CD14-positive monocyte (primary cell): ENCODE results near the gene ABCB10. TPM values are rescaled to one million over a fixed set of nuclear protein-coding genes. Genes with fewer than 3 reads are reported as not detected.
A peak's percentile ranks its signal among the peaks of the same experiment; 100 is the strongest.
"Not testable (repeated sequence)": the region's sequence is repeated elsewhere in the genome, so short reads cannot be mapped to it uniquely, and the experiment has no call there.

ENCODE experiments used
- DNase-seq, 3 donors: peaks; one replicate each; pipeline ENCODE4 v3.0.0-alpha.2; 2011 to 2022
- H2AFZ ChIP-seq: 2 replicates; pipeline ENCODE4 v1.6.0; 2012; ENCODE audit warnings: mild to moderate bottlenecking, low read depth, low read length, inconsistent platforms; ENCODE audit not compliant: insufficient read depth, poor library complexity, severe bottlenecking
- H3K27ac ChIP-seq, 2 donors: 1 replicate in 1 of 2; 2 replicates in 1 of 2; pipeline ENCODE4 v1.5.1; 2012 to 2013; ENCODE audit warnings: low read length in 2 of 2, control low read depth in 1 of 2, inconsistent platforms in 1 of 2, low read depth in 1 of 2, mild to moderate bottlenecking in 1 of 2
- H3K27me3 ChIP-seq, 2 donors: one replicate each; pipeline versions ENCODE4 v1.6.0 to v1.6.1; 2011 to 2013; ENCODE audit warnings: low read length in 2 of 2; ENCODE audit not compliant: control insufficient read depth in 2 of 2, insufficient read depth in 2 of 2
- H3K36me3 ChIP-seq, 2 donors: replicated peaks in 1 of 2; 1 replicate in 1 of 2; 2 replicates in 1 of 2; pipeline versions ENCODE4 v1.5.1 to v1.6.1; 2012 to 2013; ENCODE audit warnings: low read length in 2 of 2, control low read depth in 1 of 2, inconsistent platforms in 1 of 2, mild to moderate bottlenecking in 1 of 2; ENCODE audit not compliant: insufficient read depth in 2 of 2, control insufficient read depth in 1 of 2
- H3K4me1 ChIP-seq, 2 donors: 1 replicate in 1 of 2; 2 replicates in 1 of 2; pipeline versions ENCODE4 v1.5.1 to v1.6.1; 2012 to 2013; ENCODE audit warnings: low read length in 2 of 2, control low read depth in 1 of 2, inconsistent platforms in 1 of 2, mild to moderate bottlenecking in 1 of 2, moderate library complexity in 1 of 2; ENCODE audit not compliant: insufficient read depth in 2 of 2, control insufficient read depth in 1 of 2
- H3K4me2 ChIP-seq: replicated peaks from 2 replicates; pipeline ENCODE3; 2012; ENCODE audit warnings: low read length, moderate library complexity, mild to moderate bottlenecking; ENCODE audit not compliant: poor library complexity, severe bottlenecking; ENCODE audit errors: extremely low read depth
- H3K4me3 ChIP-seq, 3 experiments: fragments of 200-600 bp in 1 of 3; sonication (generic) in 1 of 3; replicated peaks in 1 of 3; 1 replicate in 2 of 3; 2 replicates in 1 of 3; pipeline ENCODE4 v1.5.1; 2011 to 2013; ENCODE audit warnings: low read length in 3 of 3, mild to moderate bottlenecking in 3 of 3, control low read depth in 2 of 3, low read depth in 2 of 3, inconsistent platforms in 1 of 3, moderate library complexity in 1 of 3
- H3K79me2 ChIP-seq: 2 replicates; pipeline ENCODE4 v1.6.0; 2012; ENCODE audit warnings: mild to moderate bottlenecking, control low read depth, inconsistent platforms, low read length, moderate library complexity; ENCODE audit not compliant: insufficient read depth
- H3K9ac ChIP-seq: 2 replicates; pipeline ENCODE4 v1.6.0; 2017; ENCODE audit warnings: low read length, mild to moderate bottlenecking; ENCODE audit not compliant: insufficient read depth, poor library complexity, severe bottlenecking
- H3K9me3 ChIP-seq, 2 donors: replicated peaks in 1 of 2; 1 replicate in 1 of 2; 2 replicates in 1 of 2; pipeline versions ENCODE4 v1.5.1 to v1.6.1; 2012 to 2013; ENCODE audit warnings: low read length in 2 of 2, control low read depth in 1 of 2; ENCODE audit not compliant: control insufficient read depth in 1 of 2, insufficient read depth in 1 of 2
- H4K20me1 ChIP-seq: 2 replicates; pipeline ENCODE4 v1.6.0; 2012; ENCODE audit warnings: mild to moderate bottlenecking, low read length, control low read depth, moderate library complexity; ENCODE audit not compliant: insufficient read depth
- H3K27ac Mint-ChIP-seq, 7 donors: one replicate each; pipeline ENCODE4 v1.8.0; 2020; ENCODE audit warnings: mild to moderate bottlenecking in 7 of 7, mixed read lengths in 7 of 7, moderate library complexity in 6 of 7, inconsistent platforms in 2 of 7
- H3K27me3 Mint-ChIP-seq, 3 donors: one replicate each; pipeline ENCODE4 v1.8.0; 2021 to 2022; ENCODE audit warnings: low read depth in 3 of 3, mild to moderate bottlenecking in 3 of 3, mixed read lengths in 3 of 3, moderate library complexity in 3 of 3, inconsistent platforms in 1 of 3
- H3K36me3 Mint-ChIP-seq, 2 donors: one replicate each; pipeline ENCODE4 v1.8.0; 2020; ENCODE audit warnings: mixed read lengths in 2 of 2, inconsistent platforms in 1 of 2, mild to moderate bottlenecking in 1 of 2
- H3K4me1 Mint-ChIP-seq: one replicate; pipeline ENCODE4 v1.8.0; 2020; ENCODE audit warnings: mild to moderate bottlenecking, mixed read lengths
- H3K4me3 Mint-ChIP-seq, 2 donors: one replicate each; pipeline ENCODE4 v1.8.0; 2020; ENCODE audit warnings: mild to moderate bottlenecking in 2 of 2, mixed read lengths in 2 of 2, moderate library complexity in 1 of 2
- H3K9me3 Mint-ChIP-seq, 7 donors: one replicate each; pipeline ENCODE4 v1.8.0; 2020 to 2022; ENCODE audit warnings: mixed read lengths in 7 of 7, mild to moderate bottlenecking in 6 of 7, moderate library complexity in 6 of 7, inconsistent platforms in 2 of 7
- WGBS: methylation state at CpG from one replicate; pipeline ENCODE4 v1.1.5; 2013; ENCODE audit warnings: missing lambda C conversion rate; ENCODE audit not compliant: insufficient coverage; 5-methylcytosine and 5-hydroxymethylcytosine counted together
- intact Hi-C, 2 donors: fragments of 100-400 bp; cut with micrococcal nuclease; formaldehyde crosslinking; loops; one replicate each; pipeline versions ENCODE4 v1.15.0 to v1.15.1; 2023
- polyA plus RNA-seq, 3 donors: library from polyadenylated mRNA; depleted of rRNA in 1 of 3; unstranded in 2 of 3; stranded (reverse) in 1 of 3; fragments of 300-500 nt in 2 of 3; fragments of >200 nt in 1 of 3; fragmentation: Illumina TruSeq in 2 of 3; gene quantifications; 1 replicate in 2 of 3; 2 replicates in 1 of 3; pipeline ENCODE4 v1.2.3, GENCODE V29; 2012 to 2021
- TF ChIP-seq, protein P1 (sequence below): fragments of 200-600 bp; IDR thresholded peaks from one replicate; pipeline ENCODE4 v1.8.0; 2022; ENCODE audit warnings: antibody characterized with exemption, mild to moderate bottlenecking

ABCB10 gene
- polyA plus RNA-seq, 3 donors = 5.4 to 12.9 (median 11.4) TPM

DNA sequence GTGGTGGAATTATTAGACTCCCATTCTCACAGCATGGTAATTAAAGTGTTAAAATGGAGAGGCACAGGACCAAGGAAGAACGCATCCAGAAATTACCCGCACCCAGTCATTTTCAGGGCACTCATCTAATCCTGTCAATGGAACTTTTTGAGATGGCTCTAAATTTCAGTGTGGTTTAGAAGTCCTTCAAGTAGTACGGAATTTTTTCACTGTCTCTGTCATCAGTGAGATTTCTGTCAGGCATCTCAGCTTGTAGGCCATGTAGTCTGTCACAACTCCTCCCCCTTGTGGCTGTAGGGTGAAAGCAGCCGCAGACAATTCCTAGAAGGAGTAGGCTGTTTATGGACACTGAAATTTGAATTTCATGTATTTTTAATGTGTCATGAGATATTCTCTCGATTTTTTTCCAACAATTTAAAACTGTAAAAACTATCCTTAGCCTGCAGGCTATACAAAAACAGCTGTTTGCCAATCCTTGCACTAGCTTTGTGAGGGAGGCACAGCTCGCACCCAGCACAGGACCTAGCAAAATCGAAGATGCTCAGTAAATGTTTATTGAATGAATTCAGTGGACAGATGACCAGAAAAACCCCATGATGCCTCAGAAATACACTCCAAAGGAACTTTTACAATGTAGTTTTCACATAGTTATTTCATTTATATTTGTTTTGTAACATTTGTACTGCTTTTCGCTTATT, 43.8 kb downstream of the ABCB10 start:
- no peak overlapping the region for H2AFZ ChIP-seq
- no peak overlapping the region for H3K9ac ChIP-seq
- Mint-ChIP-seq H3K4me1 (peaks cover 5% of the 10 kb centered on the region), H3K36me3 (peaks cover 17 to 27% of the 10 kb centered on the region in 2 donors), H3K4me3 (no peak overlapping the region), H3K9me3 (peaks cover 0 to 2% (median 0%) of the 10 kb centered on the region in 7 donors), H3K27me3 (peaks cover 0 to 3% (median 0%) of the 10 kb centered on the region in 3 donors), H3K27ac (peak overlapping the region in 1 of 7 donors; percentile 50)
- peaks cover 0 to 4% of the 10 kb centered on the region in 2 donors for H3K4me1 ChIP-seq
- TF ChIP-seq, protein P1, sequence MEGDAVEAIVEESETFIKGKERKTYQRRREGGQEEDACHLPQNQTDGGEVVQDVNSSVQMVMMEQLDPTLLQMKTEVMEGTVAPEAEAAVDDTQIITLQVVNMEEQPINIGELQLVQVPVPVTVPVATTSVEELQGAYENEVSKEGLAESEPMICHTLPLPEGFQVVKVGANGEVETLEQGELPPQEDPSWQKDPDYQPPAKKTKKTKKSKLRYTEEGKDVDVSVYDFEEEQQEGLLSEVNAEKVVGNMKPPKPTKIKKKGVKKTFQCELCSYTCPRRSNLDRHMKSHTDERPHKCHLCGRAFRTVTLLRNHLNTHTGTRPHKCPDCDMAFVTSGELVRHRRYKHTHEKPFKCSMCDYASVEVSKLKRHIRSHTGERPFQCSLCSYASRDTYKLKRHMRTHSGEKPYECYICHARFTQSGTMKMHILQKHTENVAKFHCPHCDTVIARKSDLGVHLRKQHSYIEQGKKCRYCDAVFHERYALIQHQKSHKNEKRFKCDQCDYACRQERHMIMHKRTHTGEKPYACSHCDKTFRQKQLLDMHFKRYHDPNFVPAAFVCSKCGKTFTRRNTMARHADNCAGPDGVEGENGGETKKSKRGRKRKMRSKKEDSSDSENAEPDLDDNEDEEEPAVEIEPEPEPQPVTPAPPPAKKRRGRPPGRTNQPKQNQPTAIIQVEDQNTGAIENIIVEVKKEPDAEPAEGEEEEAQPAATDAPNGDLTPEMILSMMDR = peak; percentile 79
- H3K27me3 ChIP-seq = no peaks in the 10 kb centered on the region
- intact Hi-C loops = loop anchor here (2.0 to 5.0 kb wide), 2 partner anchors 252 to 256 kb away; no protein-coding TSS in a partner anchor
- no peak overlapping the region for H3K4me3 ChIP-seq
- peaks cover 14 to 34% of the 10 kb centered on the region in 2 donors for H3K36me3 ChIP-seq
- peak; percentile 57 to 69 (median 64) for DNase-seq
- H3K79me2 ChIP-seq = no peaks in the 10 kb centered on the region
- H3K9me3 ChIP-seq = no peaks in the 10 kb centered on the region
- no peak overlapping the region for H3K27ac ChIP-seq
- H3K4me2 ChIP-seq = no peak overlapping the region
- WGBS = 0% methylated on average over 1 of the region's 8 CpGs
- H4K20me1 ChIP-seq = no peaks in the 10 kb centered on the region

DNA sequence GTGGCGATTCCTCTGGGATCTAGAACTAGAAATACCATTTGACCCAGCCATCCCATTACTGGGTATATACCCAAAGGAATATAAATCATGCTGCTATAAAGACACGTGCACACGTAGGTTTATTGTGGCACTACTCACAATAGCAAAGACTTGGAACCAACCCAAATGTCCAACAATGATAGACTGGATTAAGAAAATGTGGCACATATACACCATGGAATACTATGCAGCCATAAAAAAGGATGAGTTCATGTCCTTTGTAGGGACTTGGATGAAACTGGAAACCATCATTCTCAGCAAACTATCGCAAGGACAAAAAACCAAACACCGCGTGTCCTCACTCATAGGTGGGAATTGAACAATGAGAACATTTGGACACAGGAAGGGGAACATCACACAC, 46.9 kb downstream of the ABCB10 start:
- H3K27me3 ChIP-seq, H4K20me1 ChIP-seq, H3K4me3 ChIP-seq, H3K9me3 Mint-ChIP-seq, H3K36me3 ChIP-seq, DNase-seq, H3K36me3 Mint-ChIP-seq, H3K27ac Mint-ChIP-seq, H2AFZ ChIP-seq, H3K27ac ChIP-seq, H3K9me3 ChIP-seq, H3K27me3 Mint-ChIP-seq, H3K4me2 ChIP-seq, H3K4me3 Mint-ChIP-seq, H3K9ac ChIP-seq: not testable (repeated sequence)
- H3K4me1 Mint-ChIP-seq = peaks cover 24% of the 10 kb centered on the region
- intact Hi-C loops = loop anchor here in 1 of 2 donors (2.0 to 5.0 kb wide), 2 partner anchors 169 to 249 kb away; partner anchors contain the start of gene CCSAP
- Histone ChIP-seq H3K79me2 (peaks cover 15% of the 10 kb centered on the region), H3K4me1 (peaks cover 18 to 20% of the 10 kb centered on the region in 2 donors)
- no CpG with 5 or more reads among the region's 6 CpGs for WGBS

DNA sequence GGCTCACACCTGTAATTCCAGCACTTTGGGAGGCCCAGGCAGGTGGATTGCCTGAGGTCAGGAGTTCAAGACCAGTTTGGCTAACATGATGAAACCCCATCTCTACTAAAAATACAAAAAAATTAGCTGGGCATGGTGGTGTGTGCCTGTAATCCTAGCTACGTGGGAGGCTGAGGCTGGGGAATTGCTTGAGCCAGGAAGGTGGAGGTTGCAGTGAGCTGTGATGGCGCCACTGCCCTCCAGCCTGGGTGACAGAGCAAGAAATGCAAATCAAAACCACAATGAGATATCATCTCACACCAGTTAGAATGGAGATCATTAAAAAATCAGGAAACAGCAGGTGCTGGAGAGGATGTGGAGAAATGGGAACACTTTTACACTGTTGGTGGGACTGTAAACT, 47.3 kb downstream of the ABCB10 start:
- not testable (repeated sequence) for H2AFZ ChIP-seq, H3K27me3 ChIP-seq, DNase-seq, H3K27ac Mint-ChIP-seq, H3K4me2 ChIP-seq, H3K9me3 ChIP-seq, H3K4me3 ChIP-seq, H3K9ac ChIP-seq, H3K36me3 ChIP-seq, H3K4me3 Mint-ChIP-seq, H3K36me3 Mint-ChIP-seq, H3K9me3 Mint-ChIP-seq, H3K27ac ChIP-seq, H3K27me3 Mint-ChIP-seq, H4K20me1 ChIP-seq
- peaks cover 19% of the 10 kb centered on the region for H3K79me2 ChIP-seq
- intact Hi-C loops = loop anchor here in 1 of 2 donors (5.0 kb wide), 1 partner anchor 249 kb away; no protein-coding TSS in a partner anchor
- H3K4me1 ChIP-seq = peaks cover 18 to 20% of the 10 kb centered on the region in 2 donors
- WGBS = no CpG with 5 or more reads among the region's 2 CpGs
- peaks cover 24% of the 10 kb centered on the region for H3K4me1 Mint-ChIP-seq
